Choroid plexus epithelial cell (primary cell): ENCODE data around the gene PTPN2.

Experiments
- DNase-seq: peaks from one replicate; pipeline ENCODE4 v3.0.0-alpha.2; 2010; ENCODE audit warnings: low read depth
- H3K4me3 ChIP-seq: 2 replicates; pipeline ENCODE4 v1.5.1; 2011; ENCODE audit warnings: low read depth, mild to moderate bottlenecking, control low read depth, low read length, moderate library complexity
- TF ChIP-seq, protein P1 (sequence below): conservative IDR thresholded peaks from 2 replicates; pipeline ENCODE4 v1.5.1; 2011; ENCODE audit warnings: low read depth, mild to moderate bottlenecking, control low read depth, inconsistent platforms, low read length, moderate library complexity

The PTPN2 gene

DNA sequence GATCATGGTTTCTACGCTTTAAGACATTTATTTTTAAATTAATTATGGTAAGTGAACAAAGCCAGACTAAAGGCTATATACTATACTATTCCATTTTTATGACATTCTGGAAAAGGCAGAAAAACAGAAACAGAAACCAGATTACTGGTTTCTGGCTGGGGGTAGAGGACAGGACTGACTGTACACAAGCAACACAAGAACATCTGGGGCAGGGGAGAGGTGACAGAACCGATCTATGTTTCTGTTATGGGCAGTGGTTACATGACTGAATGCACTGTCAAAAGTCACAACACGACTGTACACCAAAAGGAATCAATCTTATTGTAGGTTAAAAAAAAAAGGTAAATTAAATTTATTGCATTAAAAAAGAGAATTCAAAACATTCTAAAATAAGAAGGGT lies 64.7 kb downstream of the PTPN2 start:
- TF ChIP-seq, protein P1, sequence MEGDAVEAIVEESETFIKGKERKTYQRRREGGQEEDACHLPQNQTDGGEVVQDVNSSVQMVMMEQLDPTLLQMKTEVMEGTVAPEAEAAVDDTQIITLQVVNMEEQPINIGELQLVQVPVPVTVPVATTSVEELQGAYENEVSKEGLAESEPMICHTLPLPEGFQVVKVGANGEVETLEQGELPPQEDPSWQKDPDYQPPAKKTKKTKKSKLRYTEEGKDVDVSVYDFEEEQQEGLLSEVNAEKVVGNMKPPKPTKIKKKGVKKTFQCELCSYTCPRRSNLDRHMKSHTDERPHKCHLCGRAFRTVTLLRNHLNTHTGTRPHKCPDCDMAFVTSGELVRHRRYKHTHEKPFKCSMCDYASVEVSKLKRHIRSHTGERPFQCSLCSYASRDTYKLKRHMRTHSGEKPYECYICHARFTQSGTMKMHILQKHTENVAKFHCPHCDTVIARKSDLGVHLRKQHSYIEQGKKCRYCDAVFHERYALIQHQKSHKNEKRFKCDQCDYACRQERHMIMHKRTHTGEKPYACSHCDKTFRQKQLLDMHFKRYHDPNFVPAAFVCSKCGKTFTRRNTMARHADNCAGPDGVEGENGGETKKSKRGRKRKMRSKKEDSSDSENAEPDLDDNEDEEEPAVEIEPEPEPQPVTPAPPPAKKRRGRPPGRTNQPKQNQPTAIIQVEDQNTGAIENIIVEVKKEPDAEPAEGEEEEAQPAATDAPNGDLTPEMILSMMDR: no peak
- DNase-seq: peak; percentile 45

DNA sequence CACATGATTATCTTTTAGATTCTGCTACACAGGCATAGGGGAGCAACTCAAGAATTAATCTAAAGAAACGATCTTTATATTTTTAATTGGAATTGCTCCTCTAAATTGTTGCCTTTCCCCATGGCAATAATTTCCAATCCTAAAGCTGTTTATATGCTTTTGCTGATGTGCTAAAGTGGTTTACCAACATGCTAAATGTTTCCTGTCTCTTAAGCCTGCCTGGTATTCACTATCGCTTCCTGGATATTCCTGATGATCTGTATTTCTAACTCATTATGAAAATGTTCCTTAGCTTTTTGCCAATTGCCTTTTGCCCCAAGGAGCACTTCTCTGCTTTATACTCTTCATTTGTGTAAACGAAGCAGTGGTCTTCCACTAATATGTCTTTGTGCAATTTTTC lies 65.8 kb downstream of the PTPN2 start:
- no peak overlapping the region for H3K4me3 ChIP-seq
- TF ChIP-seq, protein P1: no peak
- DNase-seq: no peak

More for the DNA sequence above, 64.7 kb downstream of the PTPN2 start:
- no peak overlapping the region for H3K4me3 ChIP-seq

DNA sequence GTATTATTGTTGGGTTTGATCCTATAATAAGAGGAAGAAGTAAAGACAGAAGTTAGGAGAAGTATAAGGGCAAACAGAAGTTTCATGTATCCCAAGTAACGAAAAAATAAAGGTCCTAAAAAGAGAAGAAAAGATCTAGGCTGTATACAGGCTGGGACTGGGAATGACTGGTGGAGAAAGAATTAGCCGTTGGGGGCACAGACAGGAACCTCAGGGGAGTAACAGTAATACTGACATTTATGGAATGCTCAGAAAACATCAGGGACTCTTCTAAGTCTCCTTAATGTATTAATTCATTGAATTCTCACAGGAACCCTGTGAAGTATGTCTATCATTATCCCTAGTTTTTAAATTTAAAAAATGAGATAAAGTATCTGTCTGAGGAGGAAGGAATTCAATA lies 67.6 kb downstream of the PTPN2 start:
- DNase-seq: no peak
- TF ChIP-seq, protein P1: no peak
- H3K4me3 ChIP-seq: no peak overlapping the region

DNA sequence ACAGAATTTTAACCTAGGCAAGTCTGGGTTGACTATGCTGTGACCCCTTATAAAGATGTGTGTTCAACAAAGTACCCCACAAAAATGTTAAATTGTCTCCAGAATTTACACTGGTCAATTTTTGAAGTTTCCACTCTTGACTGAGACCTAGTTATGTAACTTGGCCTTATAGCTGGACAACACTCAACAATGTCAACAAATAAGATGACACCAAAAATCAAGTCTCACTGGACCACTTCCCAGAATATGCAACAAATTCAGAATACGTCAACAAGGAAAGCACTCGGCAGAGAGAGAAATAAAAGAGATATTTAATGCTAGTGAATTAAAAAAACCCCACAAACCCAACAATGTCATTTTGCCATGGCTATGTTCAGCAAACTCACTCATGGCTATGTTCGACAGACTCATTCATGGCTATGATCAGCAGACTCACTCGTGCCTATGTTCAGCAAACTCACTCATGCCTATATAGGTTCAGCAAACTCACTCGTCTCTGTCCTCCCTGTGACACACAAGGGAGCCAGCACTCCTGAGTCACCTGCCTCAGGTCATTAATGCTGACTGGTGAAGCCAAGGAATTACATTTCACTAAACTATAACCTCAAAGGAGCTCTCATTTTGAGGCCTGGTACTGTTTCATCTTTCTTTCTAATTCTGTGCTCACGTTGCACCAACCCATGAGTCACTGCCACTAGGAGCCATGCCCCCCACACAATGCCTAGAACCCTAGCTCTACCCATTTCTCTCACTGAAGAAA lies 72.7 kb downstream of the PTPN2 start:
- H3K4me3 ChIP-seq: no peak overlapping the region
- TF ChIP-seq, protein P1: no peak
- DNase-seq: no peak

DNA sequence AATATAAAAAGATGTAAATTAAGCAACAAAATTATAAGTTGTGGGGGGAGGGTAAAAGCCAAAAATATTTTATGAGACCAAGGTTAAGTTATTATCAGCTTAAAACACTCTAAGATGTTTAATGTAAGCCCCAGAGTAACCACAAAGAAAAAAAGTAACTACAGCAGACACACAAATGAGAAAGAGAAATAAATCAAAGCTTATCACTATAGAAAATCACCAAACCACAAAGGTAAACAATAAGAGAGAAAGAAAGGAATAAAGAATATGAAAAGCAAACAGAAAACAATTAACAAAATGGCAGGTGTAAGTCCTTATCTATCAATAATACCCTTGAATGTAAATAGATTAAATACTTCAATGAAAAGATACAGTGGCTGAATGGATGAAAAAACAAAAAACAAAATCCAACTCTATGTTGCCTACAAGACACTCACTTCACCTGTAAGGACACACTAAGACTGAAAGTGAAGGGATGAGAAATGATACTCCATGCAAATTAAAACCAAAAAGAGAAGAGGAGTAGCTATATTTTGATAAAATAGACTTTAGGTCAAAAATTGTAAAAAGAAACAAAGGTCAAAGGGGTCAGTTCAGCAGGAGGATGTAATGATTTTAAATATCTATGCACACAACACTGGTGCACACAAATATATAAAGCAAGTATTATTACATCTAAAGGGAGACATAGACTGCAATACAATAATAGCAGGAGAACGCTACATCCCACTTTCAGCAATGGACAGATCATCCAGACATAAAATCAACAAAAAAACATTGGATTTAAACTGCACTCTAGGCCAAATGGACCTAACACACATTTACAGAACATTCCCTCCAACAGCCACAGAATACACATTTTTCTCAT lies 80.7 kb downstream of the PTPN2 start:
- no peak overlapping the region for H3K4me3 ChIP-seq
- no peak for DNase-seq
- TF ChIP-seq, protein P1: no peak

DNA sequence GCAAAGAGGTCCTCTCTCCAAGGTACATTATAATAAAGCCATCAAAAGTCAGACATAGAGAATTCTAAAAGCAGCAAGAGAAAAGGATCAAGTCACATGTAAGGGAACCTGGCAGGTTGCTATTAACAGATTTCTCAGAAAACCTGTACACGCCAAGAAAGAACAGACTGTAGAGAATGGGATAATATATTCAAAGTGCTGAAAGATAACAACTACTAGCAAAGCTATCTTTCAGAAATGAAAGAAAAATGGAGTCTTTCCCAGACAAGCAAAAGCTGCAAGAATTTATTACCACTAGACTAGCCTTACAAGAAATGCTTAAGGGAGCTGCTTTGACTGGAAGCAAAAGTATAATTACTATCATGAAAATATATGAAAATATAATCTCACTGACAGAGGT lies 81.5 kb downstream of the PTPN2 start:
- TF ChIP-seq, protein P1: no peak
- no peak overlapping the region for H3K4me3 ChIP-seq
- DNase-seq: no peak

DNA sequence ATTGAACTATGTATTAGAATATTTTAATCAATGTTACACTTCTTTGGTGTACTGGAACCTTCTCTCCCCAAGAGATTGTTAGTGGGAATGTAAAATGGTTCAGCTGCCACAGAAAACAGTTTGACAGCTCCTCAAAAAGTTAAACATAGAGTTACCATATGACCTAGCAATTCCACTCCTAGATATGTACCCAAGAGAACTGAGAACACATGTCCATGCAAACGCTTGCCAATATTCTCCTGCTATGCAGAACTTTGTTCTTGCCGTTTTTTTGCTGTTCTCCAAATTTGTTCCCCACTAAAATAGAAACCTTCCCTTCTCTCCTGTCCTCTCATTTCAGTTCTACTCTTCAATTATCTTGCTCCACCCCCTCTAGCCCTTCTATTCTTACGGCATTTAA lies 87.6 kb downstream of the PTPN2 start:
- DNase-seq: no peak
- TF ChIP-seq, protein P1: no peak

More for the DNA sequence above, 87.6 kb downstream of the PTPN2 start:
- no peak overlapping the region for H3K4me3 ChIP-seq
